HCEC 1CT (cell line): ENCODE measurements around the gene CACFD1.
"Not testable (repeated sequence)": the region's sequence is repeated elsewhere in the genome, so short reads cannot be mapped to it uniquely, and the experiment has no call there.

Experiments used
- DNase-seq: peaks from one replicate; pipeline ENCODE4 v3.0.0-alpha.2; 2017

CACFD1 gene

DNA sequence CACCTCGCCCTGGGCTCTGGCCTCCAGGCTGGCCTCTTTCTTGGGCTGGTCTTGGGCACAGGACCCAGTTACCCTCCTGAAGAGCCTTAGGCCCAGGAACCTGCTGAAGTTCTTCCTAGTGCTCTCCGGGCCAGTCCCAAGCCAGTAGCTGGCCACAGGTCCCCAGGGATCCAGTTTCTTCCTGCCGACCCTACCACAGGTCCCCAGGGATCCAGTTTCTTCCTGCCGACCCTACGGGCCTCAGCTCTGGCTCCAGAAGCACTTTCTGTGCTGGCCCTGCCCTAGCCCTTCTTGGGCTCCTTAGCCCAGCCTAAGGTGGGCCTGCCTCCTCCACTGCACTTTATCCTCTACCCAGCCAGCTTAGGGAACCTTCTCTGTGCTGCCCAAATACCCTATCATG, 18.2 kb upstream of the CACFD1 start:
- DNase-seq: no peak

DNA sequence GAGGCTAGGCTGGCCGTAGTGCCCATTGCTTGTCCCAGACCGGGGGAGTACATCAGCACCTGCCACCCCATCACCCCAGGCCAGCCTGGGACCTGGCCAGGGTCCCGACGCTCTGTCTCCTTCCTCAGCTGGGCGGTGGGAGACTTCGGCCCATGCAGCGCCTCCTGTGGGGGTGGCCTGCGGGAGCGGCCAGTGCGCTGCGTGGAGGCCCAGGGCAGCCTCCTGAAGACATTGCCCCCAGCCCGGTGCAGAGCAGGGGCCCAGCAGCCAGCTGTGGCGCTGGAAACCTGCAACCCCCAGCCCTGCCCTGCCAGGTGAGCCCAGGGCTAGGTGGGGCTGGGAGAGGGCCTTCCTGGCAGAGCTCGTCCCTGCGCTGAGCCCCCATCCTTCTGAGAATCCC, 16.5 kb upstream of the CACFD1 start:
- DNase-seq: no peak

DNA sequence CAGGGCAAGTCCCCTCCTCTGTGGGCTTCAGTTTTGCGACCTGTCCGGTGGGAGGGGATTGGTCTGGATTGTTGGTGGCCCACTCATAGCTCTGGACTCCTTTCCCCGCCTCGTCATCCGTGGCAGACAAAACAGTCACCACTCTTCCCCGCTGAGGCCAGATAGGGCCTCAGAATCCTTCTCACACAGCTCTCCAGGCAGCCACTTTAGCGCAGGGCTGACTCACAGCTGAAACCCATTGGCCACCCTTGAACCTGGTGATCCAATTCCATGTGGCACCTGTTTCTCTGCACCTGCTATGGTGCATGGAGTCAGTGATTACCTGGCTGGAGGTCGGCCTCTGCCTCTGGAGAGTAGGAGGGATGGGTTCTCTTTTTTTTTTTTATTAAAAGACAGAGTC, 15.8 kb upstream of the CACFD1 start:
- no peak for DNase-seq

DNA sequence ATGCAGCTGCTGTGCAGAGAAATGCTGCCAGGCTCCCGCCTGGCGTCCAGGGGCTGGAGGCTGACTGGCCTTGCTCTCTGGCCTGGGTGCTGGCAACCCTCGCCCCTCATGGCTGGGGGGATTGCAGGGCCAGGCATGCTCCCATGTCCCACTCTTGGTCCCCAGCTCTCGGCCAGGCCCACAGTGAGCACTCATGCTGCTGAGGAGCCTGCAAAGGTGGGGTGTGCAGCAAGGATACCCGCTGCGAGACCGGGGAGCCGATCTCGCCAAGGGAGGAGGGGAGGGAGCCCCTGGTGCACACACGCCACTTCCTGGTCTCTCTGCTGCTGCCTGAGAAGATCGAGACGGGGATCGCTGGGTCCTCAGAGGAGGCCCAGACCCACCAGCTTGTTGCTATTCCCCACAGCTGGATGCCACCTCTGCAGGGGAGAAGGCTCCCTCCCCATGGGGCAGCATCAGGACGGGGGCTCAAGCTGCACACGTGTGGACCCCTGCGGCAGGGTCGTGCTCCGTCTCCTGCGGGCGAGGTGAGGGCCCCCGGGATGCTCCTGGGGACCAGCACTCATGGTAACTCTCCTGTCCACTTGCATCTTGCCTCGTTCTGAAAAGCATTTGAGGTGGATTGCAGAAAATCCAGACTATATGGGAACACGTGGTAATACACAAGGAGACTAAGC, 14.3 kb upstream of the CACFD1 start:
- no peak for DNase-seq

DNA sequence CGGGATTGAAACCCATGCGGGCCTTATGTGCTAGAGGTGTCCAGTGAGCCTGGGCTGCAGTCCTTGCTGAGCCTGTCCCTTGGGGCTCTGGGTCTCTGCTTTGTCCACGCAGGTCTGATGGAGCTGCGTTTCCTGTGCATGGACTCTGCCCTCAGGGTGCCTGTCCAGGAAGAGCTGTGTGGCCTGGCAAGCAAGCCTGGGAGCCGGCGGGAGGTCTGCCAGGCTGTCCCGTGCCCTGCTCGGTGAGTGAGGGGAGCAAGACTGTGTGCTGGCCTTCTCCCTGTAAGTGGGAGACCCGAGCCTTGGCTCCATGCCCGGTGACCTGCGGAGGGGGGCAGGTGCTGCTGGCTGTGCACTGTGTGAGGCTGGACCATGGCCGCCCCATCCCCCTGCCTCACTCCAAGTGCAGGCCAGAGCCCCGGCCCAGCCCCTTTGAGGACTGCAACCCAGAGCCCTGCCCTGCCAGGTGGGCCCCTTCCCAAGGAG, 11.2 kb upstream of the CACFD1 start:
- no peak for DNase-seq

DNA sequence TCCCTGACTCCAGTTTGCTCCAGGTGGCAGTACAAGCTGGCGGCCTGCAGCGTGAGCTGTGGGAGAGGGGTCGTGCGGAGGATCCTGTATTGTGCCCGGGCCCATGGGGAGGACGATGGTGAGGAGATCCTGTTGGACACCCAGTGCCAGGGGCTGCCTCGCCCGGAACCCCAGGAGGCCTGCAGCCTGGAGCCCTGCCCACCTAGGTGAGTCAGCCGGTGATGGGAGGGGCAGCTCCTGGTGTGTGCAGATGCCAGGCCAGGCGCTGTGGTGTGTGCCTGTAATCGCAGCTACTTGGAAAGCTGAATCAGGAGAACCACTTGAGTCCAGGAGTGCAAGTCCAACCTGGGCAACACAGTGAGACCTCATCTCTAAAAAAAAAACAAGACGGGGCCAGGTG, 10.0 kb upstream of the CACFD1 start:
- no peak for DNase-seq

DNA sequence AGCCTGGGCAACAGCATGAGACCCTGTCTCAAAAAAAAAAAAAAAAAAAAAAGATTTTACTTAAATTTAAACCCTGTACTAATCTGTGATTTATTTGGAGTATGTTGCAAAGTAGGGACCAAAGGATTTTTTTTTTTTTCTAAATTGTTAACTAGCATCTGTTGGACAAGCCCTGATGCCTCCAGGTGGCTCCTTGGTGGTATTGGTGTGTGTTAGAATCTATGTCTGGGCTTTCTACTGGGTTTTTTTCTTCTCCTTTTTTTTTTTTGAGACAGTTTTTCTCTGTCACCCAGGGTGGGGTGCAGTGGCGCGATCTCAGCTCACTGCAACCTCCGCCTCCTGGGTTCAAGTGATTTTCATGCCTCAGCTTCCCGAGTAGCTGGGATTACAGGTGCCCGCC, 7.9 kb upstream of the CACFD1 start:
- DNase-seq: not testable (repeated sequence)

DNA sequence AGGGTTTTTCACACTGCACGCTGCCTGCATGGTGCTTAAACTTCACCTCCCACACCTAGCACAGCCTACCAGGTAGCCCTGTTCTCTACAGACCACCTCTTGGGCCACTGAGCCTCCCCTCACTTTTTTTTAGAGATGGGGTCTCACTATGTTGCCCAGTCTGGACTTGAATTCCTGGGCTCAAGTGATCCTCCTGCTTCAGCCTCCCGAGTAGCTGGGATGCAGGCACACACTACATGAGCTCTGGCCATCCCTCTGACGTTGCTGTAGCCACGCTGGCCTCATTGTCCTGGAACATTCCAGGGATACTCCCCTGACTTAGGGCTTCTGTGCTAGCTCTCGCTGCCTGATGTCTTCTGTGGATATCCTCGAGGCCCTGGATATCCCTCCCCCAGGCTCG, 7.2 kb upstream of the CACFD1 start:
- no peak for DNase-seq

DNA sequence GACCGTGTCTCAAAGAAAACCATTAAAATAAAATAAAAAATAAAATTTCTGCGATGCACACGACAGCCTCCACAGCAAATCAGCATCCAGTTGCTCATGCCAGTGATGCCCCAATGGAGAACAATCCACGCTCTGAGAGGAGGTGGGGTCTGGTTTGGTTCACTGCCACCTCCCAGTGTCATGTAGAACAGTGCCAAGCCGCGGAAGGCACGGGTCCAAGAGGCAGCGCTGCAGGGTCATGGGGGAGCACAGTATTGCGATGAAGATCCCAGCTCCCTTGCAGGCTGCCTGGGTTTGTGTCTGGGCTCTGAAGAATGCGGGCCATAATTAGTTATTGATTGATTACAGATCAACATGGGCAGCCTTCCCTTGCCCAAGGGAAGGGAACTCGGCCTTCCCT, 6.1 kb upstream of the CACFD1 start:
- no peak for DNase-seq

DNA sequence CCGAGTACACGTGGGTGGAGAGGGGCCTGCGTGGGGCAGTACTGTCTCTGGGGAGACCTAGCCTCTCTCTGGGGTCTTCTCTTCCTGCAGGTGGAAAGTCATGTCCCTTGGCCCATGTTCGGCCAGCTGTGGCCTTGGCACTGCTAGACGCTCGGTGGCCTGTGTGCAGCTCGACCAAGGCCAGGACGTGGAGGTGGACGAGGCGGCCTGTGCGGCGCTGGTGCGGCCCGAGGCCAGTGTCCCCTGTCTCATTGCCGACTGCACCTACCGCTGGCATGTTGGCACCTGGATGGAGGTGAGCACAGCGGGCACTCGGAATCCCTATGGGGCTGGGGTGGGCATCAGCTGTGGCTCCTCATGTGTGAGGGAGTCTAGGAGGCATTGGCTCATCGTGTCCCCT, 5.5 kb upstream of the CACFD1 start:
- DNase-seq: no peak

DNA sequence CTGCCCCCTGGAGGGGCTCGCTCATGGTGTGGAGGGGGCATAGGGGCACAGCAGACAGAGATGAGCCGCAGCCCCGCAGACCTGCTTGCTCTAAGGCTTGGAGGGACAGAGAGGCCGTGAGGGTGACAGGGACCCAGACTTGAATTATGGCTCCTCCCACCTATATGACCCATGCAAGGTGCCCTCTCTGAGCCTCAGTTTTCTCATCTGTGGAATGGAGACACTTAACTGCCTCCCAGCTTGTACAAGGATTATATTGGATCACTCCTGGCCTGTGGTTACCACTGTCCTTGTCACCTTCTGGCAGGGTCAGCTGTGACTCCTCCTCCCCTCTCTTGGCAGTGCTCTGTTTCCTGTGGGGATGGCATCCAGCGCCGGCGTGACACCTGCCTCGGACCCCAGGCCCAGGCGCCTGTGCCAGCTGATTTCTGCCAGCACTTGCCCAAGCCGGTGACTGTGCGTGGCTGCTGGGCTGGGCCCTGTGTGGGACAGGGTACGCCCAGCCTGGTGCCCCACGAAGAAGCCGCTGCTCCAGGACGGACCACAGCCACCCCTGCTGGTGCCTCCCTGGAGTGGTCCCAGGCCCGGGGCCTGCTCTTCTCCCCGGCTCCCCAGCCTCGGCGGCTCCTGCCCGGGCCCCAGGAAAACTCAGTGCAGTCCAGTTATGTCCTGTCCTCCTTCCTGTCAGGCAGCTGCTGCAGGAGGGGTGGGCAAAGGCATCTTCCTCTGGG, 4.7 kb upstream of the CACFD1 start:
- no peak for DNase-seq

DNA sequence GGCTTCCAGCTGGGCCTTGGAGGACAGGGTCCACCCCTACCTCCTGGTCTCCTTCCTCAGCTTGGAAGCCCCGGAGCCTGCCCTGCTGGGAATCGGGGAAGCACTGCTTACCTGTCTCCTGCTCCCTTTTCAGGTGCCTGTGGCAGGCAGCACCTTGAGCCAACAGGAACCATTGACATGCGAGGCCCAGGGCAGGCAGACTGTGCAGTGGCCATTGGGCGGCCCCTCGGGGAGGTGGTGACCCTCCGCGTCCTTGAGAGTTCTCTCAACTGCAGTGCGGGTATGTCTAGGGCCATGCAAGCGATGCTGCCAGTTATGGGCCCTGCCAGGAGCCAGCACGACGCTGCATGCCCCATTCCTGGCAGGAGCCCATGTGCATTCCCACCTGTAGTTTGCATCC, 3.8 kb upstream of the CACFD1 start:
- DNase-seq: no peak

DNA sequence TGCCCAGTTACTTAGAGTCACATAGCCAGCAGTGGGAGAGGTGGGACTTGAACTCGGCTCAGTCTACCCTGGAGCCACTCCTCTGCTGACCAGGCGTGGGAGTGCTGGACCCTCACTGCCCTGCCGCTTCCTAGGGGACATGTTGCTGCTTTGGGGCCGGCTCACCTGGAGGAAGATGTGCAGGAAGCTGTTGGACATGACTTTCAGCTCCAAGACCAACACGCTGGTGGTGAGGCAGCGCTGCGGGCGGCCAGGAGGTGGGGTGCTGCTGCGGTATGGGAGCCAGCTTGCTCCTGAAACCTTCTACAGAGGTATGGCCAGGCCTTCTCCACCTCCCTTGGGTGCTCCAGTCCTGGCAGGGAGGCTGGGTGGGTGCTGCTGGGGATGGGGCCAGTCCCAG, 3.4 kb upstream of the CACFD1 start:
- no peak for DNase-seq

DNA sequence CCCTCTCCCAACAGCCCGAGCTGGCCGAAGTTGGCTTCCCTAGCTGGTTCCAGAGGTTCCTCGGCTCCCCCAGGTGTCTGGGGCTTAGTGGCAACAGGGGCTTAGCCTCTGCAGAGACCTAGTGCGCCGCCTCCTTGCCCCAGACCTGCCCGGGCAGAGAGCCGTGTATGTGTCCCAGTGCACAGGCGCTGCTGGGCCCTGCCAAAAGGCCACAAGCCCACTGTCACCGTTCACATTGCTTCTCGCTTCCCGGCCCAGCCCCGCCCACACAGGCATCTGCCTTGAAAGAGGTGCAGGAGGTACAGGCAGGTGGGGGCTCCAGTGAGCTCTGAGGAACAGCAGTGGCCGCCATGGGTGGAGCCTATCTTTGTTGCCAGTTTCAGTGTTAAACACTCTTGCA, 2.5 kb upstream of the CACFD1 start:
- no peak for DNase-seq

DNA sequence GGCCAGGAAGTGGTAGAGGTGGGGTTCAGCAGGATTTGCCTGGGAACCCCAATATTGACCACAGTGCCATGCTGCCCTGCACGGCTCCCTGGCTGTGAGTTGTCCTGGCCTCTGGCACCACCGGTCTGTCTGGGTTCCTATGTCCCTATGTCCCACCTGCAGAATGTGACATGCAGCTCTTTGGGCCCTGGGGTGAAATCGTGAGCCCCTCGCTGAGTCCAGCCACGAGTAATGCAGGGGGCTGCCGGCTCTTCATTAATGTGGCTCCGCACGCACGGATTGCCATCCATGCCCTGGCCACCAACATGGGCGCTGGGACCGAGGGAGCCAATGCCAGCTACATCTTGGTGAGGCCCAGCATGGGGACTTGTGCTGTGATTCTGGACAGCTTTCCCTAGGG, 2.0 kb upstream of the CACFD1 start:
- DNase-seq: no peak

DNA sequence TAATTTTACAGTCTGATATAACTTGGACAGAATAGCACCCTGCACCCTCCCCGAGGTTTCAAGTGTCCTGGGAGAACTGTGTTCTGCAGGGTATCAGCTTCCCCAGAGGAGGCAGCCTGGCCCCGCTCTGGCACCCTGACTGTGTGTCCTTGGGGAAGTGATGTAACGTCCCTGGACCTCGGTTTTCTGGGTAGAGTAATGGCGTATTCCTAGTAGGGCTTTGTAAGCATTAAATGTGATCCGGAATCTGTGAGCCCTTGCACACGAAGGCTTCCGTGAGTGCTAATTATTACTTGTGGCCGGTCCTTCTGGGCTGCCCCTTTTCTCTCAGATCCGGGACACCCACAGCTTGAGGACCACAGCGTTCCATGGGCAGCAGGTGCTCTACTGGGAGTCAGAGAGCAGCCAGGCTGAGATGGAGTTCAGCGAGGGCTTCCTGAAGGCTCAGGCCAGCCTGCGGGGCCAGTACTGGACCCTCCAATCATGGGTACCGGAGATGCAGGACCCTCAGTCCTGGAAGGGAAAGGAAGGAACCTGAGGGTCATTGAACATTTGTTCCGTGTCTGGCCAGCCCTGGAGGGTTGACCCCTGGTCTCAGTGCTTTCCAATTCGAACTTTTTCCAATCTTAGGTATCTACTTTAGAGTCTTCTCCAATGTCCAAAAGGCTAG, 1.0 kb upstream of the CACFD1 start:
- DNase-seq: no peak

DNA sequence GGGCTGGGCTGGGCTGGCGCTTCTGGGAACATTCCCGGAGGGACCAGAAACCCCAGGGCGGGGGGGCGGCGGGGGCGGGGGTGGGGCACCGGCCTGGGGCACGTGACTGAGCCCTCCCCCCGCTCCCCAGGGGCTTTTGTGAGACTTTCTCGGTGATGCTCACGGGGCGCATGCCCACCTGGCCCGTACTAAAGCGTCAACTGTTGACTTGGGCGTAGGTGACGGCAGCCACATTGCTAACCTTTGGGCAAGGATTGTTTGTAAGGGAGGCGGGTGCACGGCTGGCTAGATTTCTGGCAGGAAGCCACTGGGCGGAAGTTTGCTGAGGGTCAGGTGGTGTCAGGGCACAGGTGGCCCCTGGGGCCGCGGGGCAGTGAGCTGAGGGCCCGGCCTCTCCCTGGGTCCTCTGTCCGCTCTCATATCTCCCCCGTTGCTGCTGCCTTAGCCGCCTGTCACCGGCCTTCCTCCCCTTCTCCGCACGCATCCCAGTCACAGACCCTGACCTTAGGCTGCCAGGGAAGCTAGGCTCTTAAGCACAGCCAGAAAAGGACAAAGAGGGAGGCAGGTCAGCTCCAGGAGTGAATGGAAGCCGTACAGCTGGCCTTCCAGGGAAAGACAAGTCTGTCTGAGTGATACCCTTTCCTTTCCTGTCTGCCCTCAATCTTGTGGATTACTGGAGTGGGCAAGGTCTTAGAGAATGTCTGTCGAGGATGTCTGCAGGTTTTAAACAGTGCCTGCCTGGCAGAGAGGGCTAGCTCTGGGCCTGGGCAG, 812 bp downstream of the CACFD1 start:
- no peak for DNase-seq

DNA sequence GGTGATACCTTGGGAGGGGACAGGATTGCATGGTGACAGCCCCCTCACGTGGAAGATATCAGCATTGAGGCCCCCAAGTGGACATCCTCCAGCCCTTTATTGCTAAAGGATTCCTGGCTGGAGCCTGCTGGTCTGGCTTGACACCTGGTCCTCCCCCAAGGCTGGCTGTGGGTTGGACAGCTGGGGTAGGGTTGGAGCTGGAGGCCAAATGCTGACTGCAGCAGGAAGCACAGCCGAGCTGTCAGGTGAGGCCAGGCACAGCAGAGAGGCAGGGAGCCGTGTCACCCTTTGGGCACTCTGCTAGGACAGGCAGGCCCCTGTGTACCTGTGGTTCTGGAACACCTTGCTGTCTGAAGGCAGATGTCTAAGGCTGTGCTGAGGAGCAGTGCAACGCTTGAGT, 2.2 kb downstream of the CACFD1 start:
- no peak for DNase-seq

DNA sequence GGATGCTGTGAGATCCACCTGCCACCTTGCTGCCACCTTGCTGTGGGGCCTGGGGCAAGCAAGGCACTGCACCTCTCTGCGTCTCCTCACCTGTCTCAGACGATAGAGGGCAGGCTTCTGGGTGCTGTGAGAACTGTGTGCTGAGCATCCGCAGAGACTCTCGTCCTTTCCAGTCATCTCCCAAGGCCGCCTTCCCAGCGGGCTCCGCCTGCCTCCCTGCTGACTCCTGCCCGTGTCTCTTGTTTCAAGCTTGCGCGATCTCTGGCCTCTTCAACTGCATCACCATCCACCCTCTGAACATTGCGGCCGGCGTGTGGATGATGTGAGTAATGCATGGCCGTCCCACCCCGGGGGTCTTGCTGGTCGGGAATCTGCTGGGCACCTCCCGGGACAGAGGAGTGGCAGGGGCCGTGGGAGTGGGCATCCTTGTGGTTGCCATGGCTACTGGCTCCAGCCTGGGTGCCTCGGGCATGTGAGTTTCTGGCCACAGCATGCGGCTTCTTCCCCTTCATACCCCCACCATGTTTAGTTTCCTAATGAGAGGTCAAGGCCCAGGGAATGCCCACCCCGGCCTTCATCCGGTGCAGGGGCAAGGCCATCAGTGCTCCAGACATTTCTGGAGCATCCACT, 3.6 kb downstream of the CACFD1 start:
- no peak for DNase-seq

DNA sequence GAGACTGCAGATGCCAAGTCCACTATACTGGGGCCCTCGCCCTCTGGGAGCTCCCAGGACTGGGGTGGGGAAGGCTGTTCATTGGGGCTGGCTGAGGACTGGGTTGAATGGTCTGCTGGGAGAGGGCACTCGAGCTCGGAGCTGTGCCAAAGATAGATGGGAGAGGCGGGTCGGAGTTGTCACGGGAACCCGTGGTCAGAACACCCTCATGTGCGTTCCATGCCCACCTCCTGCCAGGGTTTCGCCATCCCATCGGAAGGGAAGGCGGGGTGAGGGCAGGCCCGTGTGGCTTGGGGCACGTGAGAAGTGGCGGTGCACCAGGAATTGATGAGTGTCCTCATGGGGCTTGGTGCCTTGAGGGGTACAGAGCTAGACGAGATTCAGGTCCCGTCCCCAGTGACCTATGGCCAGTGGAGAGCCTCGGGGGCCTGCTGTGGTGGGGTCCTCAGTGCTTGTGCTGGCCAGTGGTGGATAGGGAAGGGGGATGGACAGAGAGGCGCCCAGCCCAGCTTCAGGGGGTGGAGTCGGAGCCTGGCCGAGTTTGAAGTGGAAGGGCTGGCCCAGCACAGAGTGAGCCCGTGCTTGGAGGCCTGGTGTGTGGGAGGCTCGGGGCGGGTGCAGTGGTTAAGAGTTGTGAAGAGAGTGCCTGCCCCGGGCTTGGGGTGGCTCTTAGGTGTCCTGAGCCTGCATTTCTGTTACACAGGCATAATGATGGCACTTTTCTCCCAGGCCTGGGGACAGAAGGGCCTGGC, 4.3 kb downstream of the CACFD1 start:
- no peak for DNase-seq

DNA sequence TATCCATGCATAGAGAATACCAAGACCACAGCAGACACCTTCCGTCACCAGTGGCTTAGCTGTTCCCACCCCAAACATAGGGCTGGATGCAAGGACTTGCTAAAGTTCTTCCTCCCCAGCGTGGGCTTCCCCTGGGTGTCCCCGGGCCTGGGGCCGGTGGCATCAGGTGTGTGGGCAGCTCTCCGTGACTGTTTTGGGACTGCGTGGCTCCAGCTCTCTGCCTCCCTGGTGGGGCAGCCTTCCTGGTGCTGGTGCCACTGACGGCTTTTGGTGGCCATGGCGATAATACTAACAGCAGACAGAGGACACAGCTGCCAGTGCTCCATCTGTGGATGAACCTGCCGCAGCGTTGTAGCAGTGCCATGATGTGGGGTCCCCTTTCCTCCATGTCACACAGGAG, 4.9 kb downstream of the CACFD1 start:
- no peak for DNase-seq

DNA sequence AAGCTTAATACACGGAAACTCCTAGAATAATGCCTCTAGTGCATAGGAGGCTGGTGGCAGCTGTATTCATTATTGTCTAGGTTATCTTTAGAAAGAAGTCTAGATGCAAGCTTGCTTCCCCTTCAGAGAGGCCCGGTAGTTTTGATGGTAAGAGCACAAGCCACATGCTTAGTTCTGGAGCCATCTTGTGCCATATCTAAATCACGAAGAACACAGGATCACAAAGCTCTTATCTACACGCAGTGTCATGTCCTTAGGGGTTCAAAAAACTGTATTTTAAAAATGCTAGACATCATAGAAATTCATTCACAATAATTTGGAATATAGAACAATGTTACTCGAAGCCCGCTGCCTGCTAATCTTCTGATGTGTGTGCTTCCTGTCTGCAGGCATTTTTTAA, 6.2 kb downstream of the CACFD1 start:
- DNase-seq: no peak
